Colonic mucosa (tissue), 4 donors: ENCODE results near the gene MCM10. TPM values are rescaled to one million over a fixed set of nuclear protein-coding genes. Genes with fewer than 3 reads are reported as not detected.

Experiments
- DNase-seq: peaks from one replicate; pipeline ENCODE4 v3.0.0-alpha.2; 2020
- H3K27ac ChIP-seq: fragments of 200-600 bp; one replicate; pipeline ENCODE4 v1.8.0; 2021
- H3K27me3 ChIP-seq: fragments of 200-600 bp; one replicate; pipeline ENCODE4 v1.8.0; 2021
- H3K36me3 ChIP-seq: fragments of 200-600 bp; one replicate; pipeline ENCODE4 v1.8.0; 2021
- H3K4me1 ChIP-seq: fragments of 200-600 bp; one replicate; pipeline ENCODE4 v1.8.0; 2021; ENCODE audit warnings: mild to moderate bottlenecking
- H3K4me3 ChIP-seq: fragments of 200-600 bp; one replicate; pipeline ENCODE4 v1.8.0; 2021
- H3K9ac ChIP-seq, 2 donors: one replicate each; pipeline ENCODE4 v1.7.0; 2013; ENCODE audit warnings: control low read depth in 2 of 2, low read depth in 2 of 2, low read length in 2 of 2
- H3K9me3 ChIP-seq: fragments of 200-600 bp; one replicate; pipeline ENCODE4 v1.8.0; 2021
- intact Hi-C: fragments of 100-400 bp; cut with DNase I; formaldehyde crosslinking; loops from one replicate; pipeline ENCODE4 v1.14.1; 2022
- total RNA-seq, 2 donors: library from RNA; stranded (reverse); fragmentation: NEBNext Ultra II Directional in 1 of 2; extraction: Animal tissue kit (Norgen Biotek cat#: 25700) in 1 of 2; gene quantifications; one replicate each; pipeline ENCODE4 v1.2.1, GENCODE V29; 2021
- TF ChIP-seq, protein P1 (sequence below): fragments of 200-600 bp; IDR thresholded peaks from one replicate; pipeline ENCODE4 v1.8.0; 2022; ENCODE audit warnings: antibody characterized with exemption, mild to moderate bottlenecking
- donor health status: healthy.
- donor health status: DM: no; HTN: no; CAD: no.
- donor health status: DM: no; HTN: no; CAD: no.

The MCM10 gene
- total RNA-seq, 2 donors from 2014 or later, result 2.4 to 21.0 TPM

DNA sequence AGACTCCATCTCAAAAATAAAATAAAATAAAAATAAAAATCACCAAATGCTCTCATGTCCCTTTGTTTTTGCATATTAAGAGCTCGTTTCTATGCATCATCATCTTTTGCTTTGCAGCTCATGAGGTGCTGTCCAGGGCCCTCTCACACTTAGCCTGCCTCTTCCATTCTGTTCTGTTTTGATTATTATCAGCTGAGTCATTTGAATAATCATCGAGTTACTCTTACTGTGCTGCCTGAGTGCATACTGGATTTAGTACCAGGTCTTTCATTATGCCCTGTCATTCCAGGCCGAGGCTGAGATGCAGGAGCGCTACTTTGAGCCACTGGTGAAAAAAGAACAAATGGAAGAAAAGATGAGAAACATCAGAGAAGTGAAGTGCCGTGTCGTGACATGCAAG, 39.8 kb downstream of the MCM10 start:
- intact Hi-C loops, result no loop called here
- no peaks in the 10 kb centered on the region for H3K9me3 ChIP-seq
- H3K27me3 ChIP-seq, result no peaks in the 10 kb centered on the region
- no peaks in the 10 kb centered on the region for H3K36me3 ChIP-seq
- no peak overlapping the region for H3K27ac ChIP-seq
- no peak overlapping the region for H3K9ac ChIP-seq
- TF ChIP-seq, protein P1, sequence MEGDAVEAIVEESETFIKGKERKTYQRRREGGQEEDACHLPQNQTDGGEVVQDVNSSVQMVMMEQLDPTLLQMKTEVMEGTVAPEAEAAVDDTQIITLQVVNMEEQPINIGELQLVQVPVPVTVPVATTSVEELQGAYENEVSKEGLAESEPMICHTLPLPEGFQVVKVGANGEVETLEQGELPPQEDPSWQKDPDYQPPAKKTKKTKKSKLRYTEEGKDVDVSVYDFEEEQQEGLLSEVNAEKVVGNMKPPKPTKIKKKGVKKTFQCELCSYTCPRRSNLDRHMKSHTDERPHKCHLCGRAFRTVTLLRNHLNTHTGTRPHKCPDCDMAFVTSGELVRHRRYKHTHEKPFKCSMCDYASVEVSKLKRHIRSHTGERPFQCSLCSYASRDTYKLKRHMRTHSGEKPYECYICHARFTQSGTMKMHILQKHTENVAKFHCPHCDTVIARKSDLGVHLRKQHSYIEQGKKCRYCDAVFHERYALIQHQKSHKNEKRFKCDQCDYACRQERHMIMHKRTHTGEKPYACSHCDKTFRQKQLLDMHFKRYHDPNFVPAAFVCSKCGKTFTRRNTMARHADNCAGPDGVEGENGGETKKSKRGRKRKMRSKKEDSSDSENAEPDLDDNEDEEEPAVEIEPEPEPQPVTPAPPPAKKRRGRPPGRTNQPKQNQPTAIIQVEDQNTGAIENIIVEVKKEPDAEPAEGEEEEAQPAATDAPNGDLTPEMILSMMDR, result no peak
- no peak overlapping the region for H3K4me3 ChIP-seq
- H3K4me1 ChIP-seq, result no peaks in the 10 kb centered on the region
- DNase-seq, result no peak

DNA sequence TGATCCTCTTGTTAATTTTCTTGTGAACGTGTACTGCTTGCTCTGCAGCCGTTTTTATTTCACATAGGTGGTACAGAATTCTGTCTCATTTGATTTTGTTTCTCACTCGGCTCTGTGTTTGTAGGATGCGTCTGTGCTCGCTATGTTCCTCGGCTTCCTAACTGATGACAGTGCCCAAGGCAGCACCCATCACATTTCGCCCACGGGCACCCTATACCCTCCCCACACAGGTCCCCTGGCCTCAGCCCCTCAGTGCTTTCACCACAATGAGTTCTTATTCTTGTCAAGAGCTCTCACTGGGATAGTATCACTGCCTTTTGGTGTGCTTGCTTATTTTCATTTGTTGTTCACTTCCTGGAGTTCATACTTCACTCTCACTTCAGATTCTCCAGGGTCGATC, 44.7 kb downstream of the MCM10 start:
- Histone ChIP-seq H3K9me3 (no peaks in the 10 kb centered on the region), H3K9ac (no peak overlapping the region)

DNA sequence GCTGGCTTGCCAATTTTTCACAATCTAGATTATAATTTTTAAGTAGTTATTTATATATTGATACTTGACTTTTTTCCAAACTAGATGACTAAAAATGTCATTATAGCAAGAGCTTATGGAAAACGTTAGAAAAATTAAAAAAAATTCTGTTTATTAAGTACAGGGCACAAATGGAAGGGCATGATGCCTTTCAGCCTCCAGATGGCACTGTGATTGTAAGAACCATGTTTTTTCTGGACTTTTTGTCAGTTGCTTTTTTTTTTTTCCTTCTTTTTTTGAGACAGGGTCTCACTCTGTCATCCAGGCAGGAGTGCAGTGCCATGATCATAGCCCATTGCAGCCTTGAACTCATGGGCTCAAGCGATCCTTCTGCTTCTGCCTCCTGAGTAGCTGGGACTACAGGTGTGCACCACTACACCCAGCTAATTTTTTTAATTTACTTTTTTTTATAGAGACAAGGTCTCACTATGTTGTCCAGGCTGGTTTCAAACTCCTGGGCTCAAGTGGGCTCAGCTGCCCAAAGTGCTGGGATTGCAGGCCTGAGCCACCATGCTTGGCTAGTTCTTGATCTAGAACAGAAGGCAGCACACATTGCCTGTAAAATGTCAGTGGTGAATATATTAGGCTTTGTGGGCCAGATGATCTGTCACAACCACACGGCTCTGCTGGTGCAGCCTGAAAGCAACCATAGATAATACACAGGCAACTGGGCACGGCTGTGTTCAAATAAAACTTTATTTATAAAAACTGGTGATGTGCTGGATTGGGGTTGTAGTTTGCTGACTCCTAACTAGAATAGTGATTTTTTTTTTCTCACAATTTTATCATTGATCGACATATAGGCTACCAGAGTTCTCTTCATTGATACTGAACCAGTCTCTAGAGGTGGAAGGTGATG, 45.4 kb downstream of the MCM10 start:
- intact Hi-C loops, result no loop called here
- H3K36me3 ChIP-seq, result no peaks in the 10 kb centered on the region
- H3K9me3 ChIP-seq, result no peaks in the 10 kb centered on the region
- TF ChIP-seq, protein P1, result peak; percentile 47
- H3K9ac ChIP-seq, result no peak overlapping the region
- H3K4me3 ChIP-seq, result no peak overlapping the region
- H3K27ac ChIP-seq, result no peak overlapping the region
- H3K27me3 ChIP-seq, result no peaks in the 10 kb centered on the region
- H3K4me1 ChIP-seq, result no peaks in the 10 kb centered on the region
- DNase-seq, result no peak

More for the DNA sequence above, 44.7 kb downstream of the MCM10 start:
- H3K4me1 ChIP-seq, result no peaks in the 10 kb centered on the region
- no peak overlapping the region for H3K4me3 ChIP-seq
- H3K27ac ChIP-seq, result no peak overlapping the region
- no peaks in the 10 kb centered on the region for H3K36me3 ChIP-seq
- DNase-seq, result no peak
- intact Hi-C loops, result no loop called here
- H3K27me3 ChIP-seq, result no peaks in the 10 kb centered on the region
- TF ChIP-seq, protein P1, result no peak

DNA sequence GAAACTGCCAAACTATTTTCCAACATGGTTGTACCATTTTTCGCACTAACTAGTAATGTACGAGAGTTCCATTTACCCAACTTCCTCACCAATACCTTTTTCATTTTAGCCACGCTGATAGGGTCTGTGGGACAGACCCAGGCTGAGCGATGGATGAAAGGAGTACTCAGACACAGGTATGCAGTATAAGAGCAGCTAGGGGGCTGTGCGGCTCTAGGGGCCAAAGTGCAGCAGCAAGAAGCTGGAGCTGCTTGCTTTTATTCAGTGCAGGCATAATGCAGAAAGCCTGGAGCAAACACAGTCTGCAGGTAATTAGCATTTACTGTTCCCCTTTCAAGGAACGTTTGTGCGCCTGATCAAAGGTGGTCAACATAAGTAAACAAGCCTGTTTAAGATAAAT, 51.8 kb downstream of the MCM10 start:
- Histone ChIP-seq H3K27me3 (no peaks in the 10 kb centered on the region), H3K36me3 (no peaks in the 10 kb centered on the region), H3K27ac (no peak overlapping the region), H3K9me3 (no peaks in the 10 kb centered on the region), H3K4me1 (no peaks in the 10 kb centered on the region), H3K9ac (no peak overlapping the region), H3K4me3 (no peak overlapping the region)
- intact Hi-C loops, result no loop called here
- TF ChIP-seq, protein P1, result no peak
- DNase-seq, result no peak

DNA sequence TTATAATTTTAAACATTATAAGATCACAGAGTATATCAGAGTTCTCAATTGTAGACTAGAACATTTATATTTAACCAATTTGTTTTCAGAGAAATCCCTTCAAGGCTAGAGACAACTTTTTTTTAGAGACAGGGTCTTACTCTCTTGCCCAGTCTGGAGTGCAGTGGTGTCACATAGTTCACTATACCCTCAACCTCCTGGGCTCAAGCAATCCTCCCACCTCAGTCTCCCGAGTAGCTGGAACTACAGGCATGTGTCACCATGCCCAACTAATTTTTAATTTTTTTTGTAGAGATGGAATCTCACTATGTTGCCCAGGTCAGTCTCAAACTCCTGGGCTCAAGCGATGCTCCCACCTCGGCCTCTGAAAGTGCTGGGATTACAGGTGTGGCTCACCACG, 57.5 kb downstream of the MCM10 start:
- no peak overlapping the region for H3K9ac ChIP-seq
- no peaks in the 10 kb centered on the region for H3K4me1 ChIP-seq
- TF ChIP-seq, protein P1, result no peak
- H3K27ac ChIP-seq, result no peak overlapping the region
- H3K4me3 ChIP-seq, result no peak overlapping the region
- intact Hi-C loops, result no loop called here
- no peak for DNase-seq
- no peaks in the 10 kb centered on the region for H3K36me3 ChIP-seq
- H3K9me3 ChIP-seq, result no peaks in the 10 kb centered on the region
- H3K27me3 ChIP-seq, result no peaks in the 10 kb centered on the region
